ENCODE results near the gene PLEKHJ1. TPM values are rescaled to one million over a fixed set of nuclear protein-coding genes. Genes with fewer than 3 reads are reported as not detected.
"Not testable (repeated sequence)": the region's sequence is repeated elsewhere in the genome, so short reads cannot be mapped to it uniquely, and the experiment has no call there.

PLEKHJ1 gene
- polyA plus RNA-seq (2013, experiment 1 of 2; ENCODE audit: insufficient read length): 54.0 TPM
- 36.7 TPM for polyA plus RNA-seq (2013, experiment 2 of 2; ENCODE audit: insufficient read length)

- peak; percentile 96 for DNase-seq
These were observed at the start of gene PLEKHJ1, which contains the start of gene SF3A2 for GRCh38 chr19:2236314-2237050. Gene PLEKHJ1, minus strand, starts transcription at chr19:2236329. Its CDS starts 81 bp downstream, at chr19:2236248. Gene SF3A2, plus strand, starts transcription at chr19:2236824. Its CDS starts 6,595 bp downstream, at chr19:2243419.

GRCh38 chr19:2283835-2284507 lies 47.8 kb upstream of the PLEKHJ1 start:
- no peak for DNase-seq

- no peak for DNase-seq
These were observed 46.7 kb upstream of the PLEKHJ1 start for GRCh38 chr19:2282862-2283237.

DNA sequence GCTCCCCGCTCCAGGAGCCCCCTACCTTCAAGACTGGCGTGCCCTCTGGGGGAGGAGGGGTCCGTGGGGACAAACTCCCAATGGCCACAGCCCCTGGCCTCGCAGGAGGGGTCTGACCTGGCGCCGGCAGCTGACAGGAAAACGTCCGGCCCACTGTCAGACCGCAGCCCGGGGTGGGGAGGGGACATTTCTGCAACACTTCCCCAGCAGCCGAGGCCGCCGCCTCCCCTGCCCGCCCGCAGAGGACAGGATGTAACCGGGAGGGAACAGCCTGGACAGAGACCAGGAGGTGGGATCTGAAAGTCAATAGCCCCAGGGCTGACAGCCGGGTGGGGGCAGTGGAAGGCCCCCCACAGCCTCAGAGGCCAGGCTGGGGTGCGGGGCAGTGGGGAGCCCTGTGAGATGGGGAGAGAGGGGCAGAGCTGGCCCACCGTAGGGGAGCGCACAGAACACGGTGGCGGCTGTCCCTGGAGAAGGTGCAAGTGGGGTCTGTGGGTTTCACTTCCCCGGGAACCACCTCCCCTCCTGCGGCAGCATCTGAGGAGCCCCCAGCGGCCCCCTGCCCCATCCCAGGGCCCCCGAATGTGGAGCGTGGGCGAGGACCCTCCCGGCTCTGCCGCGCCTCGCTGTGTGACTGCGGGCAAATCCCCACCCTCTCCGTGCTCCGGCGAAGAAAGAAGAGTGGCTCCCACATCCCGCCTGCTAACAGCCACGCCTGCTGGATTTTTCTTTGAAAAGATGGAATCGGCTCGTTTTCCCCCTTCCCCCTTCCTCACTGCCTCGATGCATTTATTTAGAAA lies 46.1 kb upstream of the PLEKHJ1 start, which contains the start of gene PEAK3:
PEAK3 (minus strand) TSS at position 114 of the 800 bp plus-strand sequence. CDS start 1,244 bp downstream, outside the sequence.
- DNase-seq: peak; percentile 67

- not testable (repeated sequence) for DNase-seq
These were observed 45.3 kb upstream of the PLEKHJ1 start for GRCh38 chr19:2281265-2282061.

- no peak for DNase-seq
These were observed 44.6 kb upstream of the PLEKHJ1 start for GRCh38 chr19:2280633-2281264.

DNA sequence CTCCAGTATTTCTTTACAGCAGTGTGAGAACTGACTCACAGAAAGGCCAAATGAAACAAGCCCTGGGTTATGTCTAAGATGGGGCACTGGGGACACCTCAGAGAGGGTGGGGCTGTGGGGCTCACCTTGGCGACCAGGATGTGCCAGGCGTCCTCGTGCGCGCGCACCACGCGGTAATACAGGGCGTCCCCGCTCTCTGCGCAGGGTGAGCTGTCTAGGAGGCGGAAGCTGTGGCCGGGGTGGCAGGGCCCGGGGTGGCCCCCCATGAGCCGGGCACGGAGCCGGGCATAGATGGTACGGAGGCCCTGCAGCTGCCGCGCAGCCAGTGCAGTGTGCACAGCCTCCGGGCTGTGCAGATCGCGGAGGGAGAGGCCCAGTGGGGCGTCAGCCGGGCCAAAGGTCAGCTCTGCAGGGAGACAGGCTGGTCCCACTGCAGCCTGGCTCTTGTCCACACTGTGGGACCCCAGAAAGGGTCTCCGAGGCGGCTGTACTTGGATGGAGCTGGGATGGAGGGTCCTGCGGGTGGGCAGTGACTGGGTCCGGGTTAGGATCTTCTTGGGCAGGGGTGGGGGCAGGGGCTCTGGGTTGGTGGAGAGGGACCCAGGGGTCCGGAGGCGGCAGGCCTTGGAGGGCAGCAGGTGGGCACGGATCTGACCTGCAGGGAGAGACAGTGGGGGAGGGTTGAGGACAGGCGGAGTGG lies 42.5 kb upstream of the PLEKHJ1 start:
- DNase-seq: no peak

DNA sequence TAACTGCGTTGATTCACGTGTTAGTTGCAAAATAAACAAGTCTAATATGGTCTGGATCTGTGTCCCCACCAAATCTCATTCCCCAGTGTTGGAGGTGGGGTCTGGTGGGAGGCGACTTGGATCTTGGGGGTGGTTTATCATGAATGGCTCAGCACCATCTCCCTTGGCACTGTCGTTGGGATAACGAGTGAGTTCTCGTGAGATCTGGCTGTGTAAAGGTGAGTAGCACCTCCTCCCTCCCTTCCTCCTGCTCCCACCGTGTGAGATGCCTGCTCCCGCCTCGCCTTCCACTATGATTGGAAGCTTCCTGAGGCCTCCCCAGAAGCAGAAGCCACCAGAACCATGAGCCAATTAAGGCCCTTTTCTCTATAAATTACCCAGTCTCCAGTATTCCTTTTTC lies 41.0 kb upstream of the PLEKHJ1 start:
- DNase-seq: no peak

GRCh38 chr19:2276429-2276986 lies 40.4 kb upstream of the PLEKHJ1 start:
- no peak for DNase-seq

GRCh38 chr19:2275588-2276428 lies 39.7 kb upstream of the PLEKHJ1 start:
- no peak for DNase-seq

GRCh38 chr19:2274931-2275535 lies 38.9 kb upstream of the PLEKHJ1 start:
- DNase-seq: peak; percentile 73

DNA sequence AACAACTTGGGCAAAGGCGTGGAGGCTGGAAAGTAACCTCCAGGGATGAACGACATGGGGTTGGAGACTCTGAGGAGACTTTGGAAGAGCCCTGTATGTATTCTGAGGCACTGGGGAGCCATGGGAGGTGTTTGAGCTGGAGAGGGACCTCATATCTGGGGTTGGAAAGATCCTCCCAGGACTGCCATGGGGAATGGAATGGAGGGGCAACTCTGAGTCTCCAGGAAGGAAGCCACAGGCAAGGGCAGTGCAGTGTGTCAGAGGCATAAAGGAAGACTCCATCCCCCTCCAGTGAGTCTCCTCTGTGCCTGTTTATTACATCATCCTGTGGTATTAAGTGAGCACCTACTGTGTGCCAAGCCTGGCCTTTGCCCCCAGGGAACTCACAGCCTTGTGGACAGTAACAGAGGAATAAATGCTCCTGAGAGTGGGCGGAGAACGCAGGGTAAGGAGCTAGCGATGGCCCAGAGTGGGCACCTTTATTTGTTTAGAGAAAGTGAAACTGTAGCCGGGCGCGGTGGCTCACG lies 38.1 kb upstream of the PLEKHJ1 start:
- no peak for DNase-seq

- DNase-seq: peak; percentile 78
These were observed 37.4 kb upstream of the PLEKHJ1 start for GRCh38 chr19:2273356-2274184.

- peak; percentile 68 for DNase-seq
These were observed 35.3 kb upstream of the PLEKHJ1 start for GRCh38 chr19:2271234-2272103.

DNA sequence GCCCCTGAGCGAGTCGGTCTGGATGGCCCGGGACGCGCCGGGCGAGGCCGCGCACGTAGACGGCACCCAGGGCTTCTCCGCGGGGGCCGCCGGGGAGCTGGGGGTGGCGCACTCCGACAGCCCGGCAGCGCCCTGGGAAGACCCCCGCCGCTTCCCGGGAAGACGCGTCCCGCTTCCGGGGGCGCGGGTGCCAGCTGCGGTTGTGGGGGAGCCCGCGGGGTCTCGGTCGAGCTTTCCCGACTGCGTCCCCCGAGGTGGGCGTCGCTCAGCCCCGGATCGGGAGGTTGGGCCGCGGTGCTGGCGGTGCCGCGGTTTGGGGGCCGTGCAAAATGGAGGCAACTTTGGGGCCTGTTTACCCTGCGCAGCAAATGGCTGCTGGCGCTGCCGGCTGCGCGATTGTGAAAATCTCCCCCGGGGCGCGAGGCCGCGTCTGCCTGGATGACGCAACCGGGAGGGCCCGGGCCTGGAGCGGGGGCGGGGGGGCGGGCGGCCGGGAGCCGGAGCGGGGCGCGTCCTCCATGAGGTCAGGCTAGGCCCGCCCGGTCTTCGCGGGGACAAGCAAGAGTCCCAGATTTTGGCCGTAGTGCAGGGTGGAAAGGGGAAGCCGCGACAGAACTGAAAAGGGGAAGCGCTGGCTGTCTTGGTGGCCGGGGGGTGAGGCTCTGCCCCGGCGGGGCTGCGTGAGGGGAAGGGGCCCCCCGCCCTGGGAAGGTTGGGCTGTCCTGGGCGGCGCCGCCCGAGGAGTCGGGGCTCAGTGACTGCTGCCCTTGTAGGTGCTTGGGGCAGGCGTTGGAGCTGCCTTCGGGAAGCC lies 34.5 kb upstream of the PLEKHJ1 start:
- peak; percentile 83 for DNase-seq

GRCh38 chr19:2270157-2270422 lies 34.0 kb upstream of the PLEKHJ1 start:
- no peak for DNase-seq

Measured in fibroblast of skin of back (primary cell).